ENCODE data around the gene ABI2.

ABI2 gene

GRCh38 chr2:203431391-203432185, 103.4 kb downstream of the ABI2 start:
- DNase-seq, result no peak

GRCh38 chr2:203432811-203433210, 104.6 kb downstream of the ABI2 start:
- no peak for DNase-seq

DNA sequence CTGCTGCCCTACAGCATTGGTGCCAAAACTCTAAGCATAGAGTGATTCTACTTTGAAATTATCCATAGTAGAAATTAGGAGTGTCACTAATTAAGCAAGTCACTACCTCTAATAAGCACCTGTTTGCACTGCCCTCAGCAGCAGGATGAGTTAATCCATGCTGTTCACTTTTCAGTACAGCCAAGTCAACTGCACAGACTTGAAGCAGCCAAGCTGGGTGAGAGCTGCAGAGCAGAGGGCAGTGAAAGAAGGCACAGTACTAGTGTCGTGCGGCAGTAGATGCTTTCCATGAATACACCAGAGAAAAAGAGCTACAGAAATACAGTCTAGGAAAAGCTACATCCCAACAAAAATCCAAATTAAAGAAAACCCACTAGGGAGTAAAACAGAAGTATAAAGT, 108.3 kb downstream of the ABI2 start:
- no peak for DNase-seq

DNA sequence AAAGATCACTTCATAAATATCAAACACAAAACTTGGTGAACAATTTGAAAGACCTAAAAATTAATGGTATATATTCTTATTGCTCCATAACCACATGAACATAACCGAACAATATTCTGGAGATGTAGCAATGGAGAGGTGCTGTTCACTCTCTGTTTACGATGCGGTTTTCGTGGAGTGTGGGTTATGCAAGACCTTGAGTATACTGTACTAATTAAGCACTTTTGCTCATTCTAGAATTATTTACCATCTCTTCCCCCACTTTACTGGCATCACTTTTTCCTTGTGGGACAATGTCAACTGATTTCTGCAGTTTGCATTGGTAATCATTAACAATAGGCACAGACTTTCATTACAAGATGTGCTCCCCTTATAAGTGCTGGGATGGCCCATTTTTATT, 109.3 kb downstream of the ABI2 start:
- DNase-seq, result no peak

DNA sequence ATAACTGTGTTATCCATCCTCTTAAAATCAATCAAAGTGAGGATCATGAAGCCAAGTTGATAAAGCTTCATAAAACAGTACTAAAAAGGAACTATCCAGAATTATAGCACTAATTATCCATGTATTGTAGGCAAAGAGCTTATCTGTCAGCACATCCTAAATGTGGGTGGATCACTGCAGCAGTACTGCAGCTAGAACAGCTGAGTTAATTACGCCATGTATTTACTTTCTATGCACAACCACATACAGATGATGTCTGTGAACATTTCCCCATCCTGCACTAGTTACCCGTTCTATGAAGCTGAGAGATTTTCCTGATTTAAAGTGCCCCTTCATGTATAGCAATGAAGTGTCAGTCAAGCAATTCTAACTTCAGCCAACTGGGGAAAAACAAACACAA, 110.3 kb downstream of the ABI2 start:
- no peak for DNase-seq

GRCh38 chr2:203440671-203441070, 112.5 kb downstream of the ABI2 start:
- no peak for DNase-seq

DNA sequence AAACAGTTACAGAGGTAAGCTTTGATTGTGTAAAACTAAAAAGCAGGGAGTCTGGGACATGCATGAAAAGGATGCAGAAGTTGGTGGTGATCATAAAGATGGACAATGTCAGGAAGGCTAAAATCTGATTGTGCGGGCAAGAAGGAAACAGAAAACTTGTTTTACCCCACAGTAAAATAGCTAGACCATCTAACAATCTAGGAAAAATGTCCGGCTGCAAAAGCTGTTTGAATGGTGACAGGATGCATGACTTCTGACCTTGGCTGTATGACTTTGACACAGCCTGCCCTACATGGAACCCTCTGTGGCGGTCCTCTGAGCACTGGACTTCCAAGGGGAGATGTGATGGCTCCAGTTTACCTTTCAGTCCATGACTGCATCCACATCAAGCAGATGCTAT, 113.3 kb downstream of the ABI2 start:
- DNase-seq, result no peak

DNA sequence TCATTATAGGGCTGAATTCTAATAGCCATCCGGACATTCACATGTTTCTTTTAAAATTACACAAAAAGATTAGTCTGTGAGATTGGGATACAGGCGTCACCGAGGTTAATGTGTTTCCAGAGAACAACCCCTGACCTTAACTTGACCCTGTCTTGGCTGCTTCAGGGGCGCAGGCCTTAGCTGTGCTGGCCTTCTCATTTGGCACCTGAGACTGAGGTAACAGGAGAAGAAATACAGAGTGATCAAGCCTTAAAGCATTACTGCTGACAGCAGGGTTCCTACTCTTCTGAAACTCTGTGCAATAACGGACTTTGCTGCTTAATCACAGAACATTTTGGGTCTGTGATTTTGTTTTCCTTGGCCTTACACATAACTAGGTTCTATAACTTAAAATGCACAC, 114.3 kb downstream of the ABI2 start:
- no peak for DNase-seq

DNA sequence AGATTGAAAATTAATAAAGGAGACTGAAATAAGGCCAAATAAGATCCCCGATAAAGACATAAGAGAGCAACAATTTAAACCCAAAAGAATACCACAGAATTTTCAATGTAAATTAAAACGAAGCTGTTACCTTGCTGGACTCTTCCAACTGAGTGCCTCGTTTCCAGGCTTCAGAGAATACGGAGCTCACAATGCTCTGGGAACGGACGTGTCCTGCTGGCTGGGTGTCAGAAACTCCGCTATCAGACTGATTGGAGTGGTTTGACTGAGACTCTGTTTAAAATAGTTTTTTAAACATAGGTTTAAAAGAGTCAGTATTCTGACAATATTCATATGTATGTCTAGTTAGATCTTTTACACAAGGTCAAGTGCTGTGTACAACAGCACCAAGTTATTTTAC, 116.5 kb downstream of the ABI2 start:
- DNase-seq, result no peak

DNA sequence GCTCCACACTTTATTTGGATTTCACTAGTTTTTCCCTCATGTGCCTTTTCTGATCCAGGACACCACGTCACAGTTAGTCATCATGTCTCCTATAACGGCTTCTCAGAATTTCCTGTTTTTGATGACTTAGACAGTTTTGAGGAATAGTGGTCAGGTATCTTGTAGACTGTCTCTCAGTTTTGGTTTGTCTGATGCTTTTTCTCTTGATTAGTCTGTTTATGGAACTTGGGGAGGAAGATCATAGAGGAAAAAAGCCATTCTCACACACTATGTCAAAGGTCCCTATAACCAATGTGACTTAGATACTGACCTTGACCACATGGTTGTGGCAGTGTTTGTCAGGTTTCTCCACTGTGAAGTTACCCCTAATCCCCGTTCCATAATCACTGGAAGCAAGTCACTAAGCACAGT, 117.9 kb downstream of the ABI2 start:
- DNase-seq, result peak; percentile 47

DNA sequence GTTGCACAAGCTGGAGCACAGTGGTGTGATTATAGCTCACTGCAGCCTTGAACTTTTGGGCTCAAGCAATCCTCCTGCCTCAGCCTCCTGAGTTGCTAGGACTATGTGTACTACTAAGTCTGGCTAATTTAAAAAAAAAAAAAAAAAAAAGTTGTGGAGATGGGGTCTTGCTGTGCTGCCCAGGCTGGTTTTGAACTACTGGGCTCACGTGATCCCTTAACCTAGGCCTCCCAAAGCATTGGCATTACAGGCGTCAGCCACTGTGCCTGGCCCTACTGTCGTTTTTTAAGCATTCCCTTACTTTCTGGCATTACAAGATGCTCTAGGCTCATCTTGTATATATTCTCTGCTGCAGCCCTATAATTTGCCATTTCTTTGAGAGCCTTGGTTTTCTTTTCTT, 118.6 kb downstream of the ABI2 start:
- no peak for DNase-seq

- DNase-seq, result no peak
Observed at GRCh38 chr2:203450561-203450960, 122.4 kb downstream of the ABI2 start.

DNA sequence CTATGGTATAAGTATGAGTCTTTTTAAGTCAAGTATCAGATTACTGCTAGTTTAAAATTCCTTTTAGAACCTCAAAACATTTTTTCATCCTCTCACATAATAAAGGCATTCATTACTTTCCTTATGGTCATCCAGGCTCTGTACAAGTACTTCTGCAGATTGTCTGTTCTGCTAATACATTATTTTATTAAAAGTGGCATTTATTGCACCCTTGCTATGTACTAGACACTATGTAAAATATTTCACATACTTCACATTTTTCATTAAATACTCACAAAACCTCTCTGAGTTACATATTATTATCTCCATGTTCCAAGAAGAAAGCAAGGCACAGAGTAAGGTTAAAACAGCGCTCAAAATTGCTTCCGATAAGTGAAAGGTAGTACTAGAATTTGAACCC, 122.8 kb downstream of the ABI2 start:
- no peak for DNase-seq

DNA sequence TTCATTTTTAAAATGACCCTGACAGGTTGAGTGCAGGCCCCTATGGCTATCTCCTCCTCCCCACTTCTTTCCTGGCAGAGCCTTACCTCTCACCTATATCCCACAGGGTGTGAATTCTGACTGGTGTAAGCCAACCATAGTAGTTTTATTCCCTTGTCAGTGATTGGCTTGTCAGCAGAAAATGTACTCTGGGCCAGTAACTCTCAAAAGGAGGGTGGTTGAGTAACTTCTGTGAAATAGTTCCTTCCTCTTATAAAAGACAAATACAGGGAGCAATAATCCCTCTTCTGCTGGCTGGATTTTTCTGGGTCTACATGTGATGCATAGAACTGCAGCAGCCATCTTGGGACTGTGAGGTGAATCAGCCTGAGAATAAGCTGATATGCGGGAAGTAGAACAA, 123.5 kb downstream of the ABI2 start:
- no peak for DNase-seq

- DNase-seq, result peak; percentile 58
Observed at GRCh38 chr2:203453858-203454451, 125.8 kb downstream of the ABI2 start.

GRCh38 chr2:203455209-203455608, 127.0 kb downstream of the ABI2 start:
- no peak for DNase-seq

GRCh38 chr2:203461746-203462145, 133.6 kb downstream of the ABI2 start:
- no peak for DNase-seq

DNA sequence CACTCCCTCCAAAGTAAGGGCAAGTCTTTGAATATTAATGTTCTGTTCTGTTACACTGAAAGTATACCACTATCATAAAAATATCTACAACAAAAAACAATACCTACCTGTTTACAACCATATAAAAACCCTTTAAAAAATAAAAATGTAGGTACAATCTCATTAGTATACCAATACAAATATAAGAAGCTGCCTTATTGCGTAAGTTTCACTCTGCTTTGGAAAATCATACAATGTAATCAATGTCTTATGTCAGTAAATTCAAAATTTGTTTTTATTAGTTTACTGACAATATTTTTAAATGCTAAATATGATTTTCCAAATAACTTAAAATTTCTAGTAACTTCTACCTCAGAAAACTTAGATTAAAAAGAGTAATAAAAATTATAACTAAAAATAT, 134.1 kb downstream of the ABI2 start:
- DNase-seq, result no peak

GRCh38 chr2:203463266-203463678, 135.1 kb downstream of the ABI2 start:
- DNase-seq, result no peak

GRCh38 chr2:203469546-203469945, 141.4 kb downstream of the ABI2 start:
- no peak for DNase-seq

- no peak for DNase-seq
Observed at GRCh38 chr2:203470371-203470770, 142.2 kb downstream of the ABI2 start.

DNA sequence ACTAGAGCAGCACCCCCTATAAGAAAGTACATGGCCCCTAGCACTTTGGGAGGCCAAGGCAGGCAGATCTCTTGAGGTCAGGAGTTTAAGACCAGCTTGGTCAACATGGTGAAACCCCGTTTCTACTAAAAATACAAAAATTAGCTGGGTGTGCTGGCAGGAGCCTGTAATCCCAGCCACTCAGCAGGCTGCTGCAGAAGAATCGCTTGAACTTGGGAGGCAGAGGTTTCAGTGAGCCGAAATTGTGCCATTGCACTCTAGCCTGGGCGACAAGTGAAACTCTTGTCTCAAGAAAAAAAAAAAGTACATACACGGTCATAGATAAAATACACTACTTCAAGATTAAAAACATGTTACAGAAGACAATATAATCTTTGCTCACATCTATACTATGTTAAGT, 143.1 kb downstream of the ABI2 start:
- no peak for DNase-seq

DNA sequence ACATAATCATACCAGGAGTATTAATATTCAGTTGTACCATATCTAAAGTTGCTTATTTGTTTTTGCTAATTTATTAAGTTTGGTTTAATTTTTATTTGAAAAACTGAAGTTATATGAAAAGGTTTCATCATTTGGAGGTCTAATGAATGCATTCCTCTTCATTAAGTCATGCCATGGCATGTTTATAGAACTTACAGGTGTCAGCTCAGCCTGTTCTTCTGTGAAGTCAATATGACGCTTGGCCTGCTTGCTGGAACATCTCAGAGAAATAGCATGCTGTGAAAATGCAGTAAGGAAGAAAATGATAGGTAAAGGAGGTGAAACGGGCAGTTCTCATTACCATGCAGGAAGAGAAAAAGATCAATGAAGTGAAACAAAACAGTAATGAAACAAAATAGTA, 148.7 kb downstream of the ABI2 start:
- no peak for DNase-seq

GRCh38 chr2:203480623-203481022, 152.4 kb downstream of the ABI2 start:
- no peak for DNase-seq

All from activated CD4-positive, alpha-beta T cell treated with anti-CD3 and anti-CD28 coated beads, Interleukin-10, Interleukin-2, amounts not matched to agents 100 ng/mL and 50 ng/mL, durations not matched to agents 16 hours and 8 hours (primary cell).